GM06990 (cell line): Measurements from ENCODE around the gene HNRNPAB.
"Not testable (repeated sequence)": the region's sequence is repeated elsewhere in the genome, so short reads cannot be mapped to it uniquely, and the experiment has no call there.

Source experiments
- DNase-seq: peaks from one replicate; pipeline ENCODE4 v3.0.0-alpha.2; 2011; ENCODE audit not compliant: insufficient read length; ENCODE audit errors: extremely low read depth
- H3K27me3 ChIP-seq: replicated peaks from 2 replicates; pipeline ENCODE4 v1.6.0; 2011; ENCODE audit warnings: low read length; ENCODE audit not compliant: control insufficient read depth, insufficient read depth
- H3K36me3 ChIP-seq: 2 replicates; pipeline ENCODE4 v1.5.1; 2011; ENCODE audit warnings: low read length; ENCODE audit not compliant: control insufficient read depth, insufficient read depth
- H3K4me3 ChIP-seq: replicated peaks from 2 replicates; pipeline ENCODE4 v1.5.1; 2011; ENCODE audit warnings: low read depth, mild to moderate bottlenecking, control low read depth, low read length
- CTCF ChIP-seq: IDR thresholded peaks from 2 replicates; pipeline ENCODE4 v1.5.1; 2011; ENCODE audit warnings: low read length, control low read depth, mild to moderate bottlenecking, inconsistent platforms; ENCODE audit not compliant: insufficient read depth, poor library complexity, severe bottlenecking

Gene HNRNPAB

GRCh38 chr5:178227138-178227659 is 22.9 kb downstream of the HNRNPAB start:
- DNase-seq = no peak
- no peak for TF ChIP-seq CTCF
- H3K4me3 ChIP-seq = no peak overlapping the region
- H3K27me3 ChIP-seq = no peaks in the 10 kb centered on the region
- peaks cover 45% of the 10 kb centered on the region for H3K36me3 ChIP-seq

GRCh38 chr5:178227929-178228328 is 23.6 kb downstream of the HNRNPAB start:
- Histone ChIP-seq H3K4me3 (no peak overlapping the region), H3K36me3 (peaks cover 42% of the 10 kb centered on the region), H3K27me3 (no peaks in the 10 kb centered on the region)
- TF ChIP-seq CTCF = no peak
- no peak for DNase-seq

GRCh38 chr5:178228609-178229008 is 24.3 kb downstream of the HNRNPAB start:
- peaks cover 42% of the 10 kb centered on the region for H3K36me3 ChIP-seq
- no peak for TF ChIP-seq CTCF
- no peaks in the 10 kb centered on the region for H3K27me3 ChIP-seq
- DNase-seq = no peak
- no peak overlapping the region for H3K4me3 ChIP-seq

- peaks cover 38% of the 10 kb centered on the region for H3K36me3 ChIP-seq
- not testable (repeated sequence) for H3K4me3 ChIP-seq, DNase-seq, H3K27me3 ChIP-seq
These were observed 24.8 kb downstream of the HNRNPAB start for GRCh38 chr5:178229111-178229510.

GRCh38 chr5:178229861-178230260 is 25.5 kb downstream of the HNRNPAB start:
- TF ChIP-seq CTCF = no peak
- Histone ChIP-seq H3K27me3 (no peaks in the 10 kb centered on the region), H3K4me3 (no peak overlapping the region), H3K36me3 (peaks cover 32% of the 10 kb centered on the region)
- DNase-seq = no peak

GRCh38 chr5:178230879-178231538 is 26.7 kb downstream of the HNRNPAB start:
- DNase-seq = no peak
- peaks cover 26% of the 10 kb centered on the region for H3K36me3 ChIP-seq
- no peaks in the 10 kb centered on the region for H3K27me3 ChIP-seq
- peak overlapping the region; percentile 95 for H3K4me3 ChIP-seq
- no peak for TF ChIP-seq CTCF
